Measurements from ENCODE around the gene MYLK. TPM values are rescaled to one million over a fixed set of nuclear protein-coding genes. Genes with fewer than 3 reads are reported as not detected.

MYLK gene
- total and polyA plus RNA-seq, 9 of the 15 experiments (the other 6 are each of a cell fraction or from before 2014, with no cell fraction given) = 0.11 to 0.53 (median 0.18) TPM; not detected in 2

DNA sequence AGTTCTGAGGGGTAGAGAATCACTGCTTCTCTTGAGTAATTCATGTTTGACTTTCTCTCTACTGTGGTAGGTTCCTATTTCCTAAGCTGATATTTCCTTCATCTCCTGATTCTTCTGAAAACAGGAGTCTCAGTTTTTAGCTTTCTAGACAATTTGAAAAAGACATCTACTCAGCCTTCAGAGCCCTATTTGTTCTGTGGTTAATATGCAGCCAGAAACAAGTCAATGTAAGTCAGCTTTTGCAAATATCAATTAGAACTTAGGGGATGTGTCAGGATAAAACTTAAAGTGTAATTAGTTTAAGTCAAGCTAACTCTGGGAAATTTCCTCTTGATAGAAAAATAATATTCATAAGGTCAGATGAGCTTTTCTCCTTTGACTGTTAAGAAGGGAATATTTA lies 277.6 kb downstream of the MYLK start:
- intact Hi-C loops (cut with micrococcal nuclease) = no loop called here
- in situ Hi-C loops (cut with MboI) = no loop called here
- H3K9me1 ChIP-seq (ENCODE audit: control insufficient read depth, insufficient read depth, low read length) = no peaks in the 10 kb centered on the region
- no peaks in the 10 kb centered on the region for H3K9me3 ChIP-seq (replicated peaks; ENCODE audit: control insufficient read depth, insufficient read depth, low read depth, low read length)
- no peak overlapping the region for H3K9ac ChIP-seq (ENCODE audit: insufficient read depth in 1 of 2, low read depth in 2 of 2, low read length in 2 of 2)
- ATAC-seq (no peak), DNase-seq (ENCODE audit: extremely low read depth in 1 of 4, low spot score in 3 of 4) (no peak), FAIRE-seq (no peak)
- H3K4me1 ChIP-seq (replicated peaks in 1 of 2; ENCODE audit: control insufficient read depth in 2 of 2, insufficient read depth in 2 of 2, low read length in 2 of 2) = peaks cover 2 to 9% of the 10 kb centered on the region in 2 experiments; a peak in 3 of 5 replicates
- H2AFZ ChIP-seq (ENCODE audit: low read depth, low read length) = no peak overlapping the region
- H3K79me2 ChIP-seq (ENCODE audit: control insufficient read depth, insufficient read depth, low read length) = no peaks in the 10 kb centered on the region
- CTCF ChIA-PET (ENCODE audit: low intra/inter-chr PET ratio) = no interaction called here
- no peak for TF ChIP-seq ZNF134 (CRISPR knock-in tag; conservative IDR thresholded peaks at IDR 0.05)
- TF ChIP-seq BMI1 (IDR thresholded peaks at IDR 0.05; ENCODE audit: low read length) = no peak
- TF ChIP-seq RFX7 (CRISPR knock-in tag; IDR thresholded peaks at IDR 0.05) = no peak
- no peak for TF ChIP-seq SIN3B (IDR thresholded peaks at IDR 0.05; ENCODE audit: low read depth)
- TF ChIP-seq ZFX (CRISPR knock-in tag; IDR thresholded peaks at IDR 0.05) = no peak
- TF ChIP-seq, protein P1, sequence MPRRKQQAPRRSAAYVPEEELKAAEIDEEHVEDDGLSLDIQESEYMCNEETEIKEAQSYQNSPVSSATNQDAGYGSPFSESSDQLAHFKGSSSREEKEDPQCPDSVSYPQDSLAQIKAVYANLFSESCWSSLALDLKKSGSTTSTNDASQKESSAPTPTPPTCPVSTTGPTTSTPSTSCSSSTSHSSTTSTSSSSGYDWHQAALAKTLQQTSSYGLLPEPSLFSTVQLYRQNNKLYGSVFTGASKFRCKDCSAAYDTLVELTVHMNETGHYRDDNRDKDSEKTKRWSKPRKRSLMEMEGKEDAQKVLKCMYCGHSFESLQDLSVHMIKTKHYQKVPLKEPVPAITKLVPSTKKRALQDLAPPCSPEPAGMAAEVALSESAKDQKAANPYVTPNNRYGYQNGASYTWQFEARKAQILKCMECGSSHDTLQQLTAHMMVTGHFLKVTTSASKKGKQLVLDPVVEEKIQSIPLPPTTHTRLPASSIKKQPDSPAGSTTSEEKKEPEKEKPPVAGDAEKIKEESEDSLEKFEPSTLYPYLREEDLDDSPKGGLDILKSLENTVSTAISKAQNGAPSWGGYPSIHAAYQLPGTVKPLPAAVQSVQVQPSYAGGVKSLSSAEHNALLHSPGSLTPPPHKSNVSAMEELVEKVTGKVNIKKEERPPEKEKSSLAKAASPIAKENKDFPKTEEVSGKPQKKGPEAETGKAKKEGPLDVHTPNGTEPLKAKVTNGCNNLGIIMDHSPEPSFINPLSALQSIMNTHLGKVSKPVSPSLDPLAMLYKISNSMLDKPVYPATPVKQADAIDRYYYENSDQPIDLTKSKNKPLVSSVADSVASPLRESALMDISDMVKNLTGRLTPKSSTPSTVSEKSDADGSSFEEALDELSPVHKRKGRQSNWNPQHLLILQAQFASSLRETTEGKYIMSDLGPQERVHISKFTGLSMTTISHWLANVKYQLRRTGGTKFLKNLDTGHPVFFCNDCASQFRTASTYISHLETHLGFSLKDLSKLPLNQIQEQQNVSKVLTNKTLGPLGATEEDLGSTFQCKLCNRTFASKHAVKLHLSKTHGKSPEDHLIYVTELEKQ (CRISPR knock-in tag; IDR thresholded peaks at IDR 0.05) = no peak
- TF ChIP-seq ZNF57 (CRISPR knock-in tag; IDR thresholded peaks at IDR 0.05) = no peak
- 0 out of 2 replicates have a peak, but pooled peaks have one; percentile 3 for TF ChIP-seq FOSL1 (tag; conservative IDR thresholded peaks at IDR 0.05)
- BruUV-seq (replicated peaks) = no TSS peak
- H4K20me1 ChIP-seq (replicated peaks; ENCODE audit: control insufficient read depth, insufficient read depth, low read length) = no peaks in the 10 kb centered on the region
- H3K36me3 ChIP-seq (ENCODE audit: control insufficient read depth, insufficient read depth, low read length) = peaks cover 3% of the 10 kb centered on the region; the same call in 1 of the 3 replicates
- H3K27ac ChIP-seq (ENCODE audit: extremely low read depth, low read depth, low read length) = no peak overlapping the region
- H3K4me3 ChIP-seq = no peak overlapping the region
- POLR2A ChIA-PET = no interaction called here
- H3K27me3 ChIP-seq (ENCODE audit: control insufficient read depth in 2 of 2, insufficient read depth in 2 of 2, low read length in 2 of 2) = no peaks in the 10 kb centered on the region
- H3K4me2 ChIP-seq (ENCODE audit: insufficient read depth, low read length) = no peak overlapping the region

All from K562 (cell line).